Measurements from ENCODE around the gene RHEX.
"Not testable (repeated sequence)": the region's sequence is repeated elsewhere in the genome, so short reads cannot be mapped to it uniquely, and the experiment has no call there.

The RHEX gene

DNA sequence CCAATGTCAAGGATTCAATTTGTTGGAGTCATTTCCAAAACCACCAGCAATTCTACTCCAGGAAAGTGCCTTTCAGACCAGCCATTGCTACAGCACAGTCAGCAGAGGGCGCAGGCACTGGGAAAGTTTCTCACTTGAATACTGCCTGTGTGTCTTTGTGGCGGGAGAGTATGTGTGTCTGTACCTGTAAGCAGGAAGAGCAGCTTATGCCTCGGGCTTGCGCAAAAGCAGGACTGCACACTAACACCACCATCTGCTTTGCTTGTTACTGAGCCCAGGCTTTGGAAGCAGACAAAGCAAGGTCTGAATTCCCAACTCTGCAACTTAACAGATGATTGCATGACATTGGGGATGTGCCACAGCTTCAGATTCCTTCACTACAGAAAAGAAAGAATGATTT lies 22.3 kb upstream of the RHEX start:
- peak; percentile 73 for DNase-seq

DNA sequence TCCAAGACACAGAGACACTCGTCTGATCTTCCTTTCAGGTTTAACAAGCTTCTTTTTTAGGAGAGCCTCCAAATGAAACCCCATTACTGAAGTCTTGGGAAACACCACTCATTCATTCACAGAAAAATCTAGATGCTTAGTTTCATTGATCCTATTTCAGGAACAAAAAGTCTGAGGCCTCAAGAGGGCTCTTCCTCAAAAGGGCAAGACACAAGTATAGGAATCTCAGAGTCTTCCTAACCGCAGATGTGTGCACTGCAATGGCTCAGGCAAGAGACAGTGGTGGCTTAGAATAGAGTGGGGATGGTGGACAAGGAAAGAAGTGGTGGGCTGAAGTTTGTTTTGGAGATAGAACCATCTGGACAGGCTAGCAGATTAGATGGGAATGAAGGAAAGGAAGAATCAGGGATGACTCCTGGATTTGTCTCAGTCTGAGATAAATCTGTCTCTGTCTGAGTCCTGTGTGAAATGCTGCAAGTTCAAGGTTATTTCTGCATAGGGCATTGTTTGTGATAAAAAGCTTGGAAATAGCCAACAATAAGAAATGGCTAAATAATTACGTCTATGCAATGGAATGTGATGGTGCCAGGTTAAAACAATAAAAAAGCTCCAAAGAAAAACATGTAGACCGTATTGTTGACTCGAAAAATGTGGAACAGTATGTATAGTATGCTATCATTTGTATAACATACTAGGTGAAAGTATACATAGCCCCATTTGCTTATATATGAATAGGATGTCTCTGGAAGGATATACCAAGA lies 20.4 kb upstream of the RHEX start:
- no peak for DNase-seq

DNA sequence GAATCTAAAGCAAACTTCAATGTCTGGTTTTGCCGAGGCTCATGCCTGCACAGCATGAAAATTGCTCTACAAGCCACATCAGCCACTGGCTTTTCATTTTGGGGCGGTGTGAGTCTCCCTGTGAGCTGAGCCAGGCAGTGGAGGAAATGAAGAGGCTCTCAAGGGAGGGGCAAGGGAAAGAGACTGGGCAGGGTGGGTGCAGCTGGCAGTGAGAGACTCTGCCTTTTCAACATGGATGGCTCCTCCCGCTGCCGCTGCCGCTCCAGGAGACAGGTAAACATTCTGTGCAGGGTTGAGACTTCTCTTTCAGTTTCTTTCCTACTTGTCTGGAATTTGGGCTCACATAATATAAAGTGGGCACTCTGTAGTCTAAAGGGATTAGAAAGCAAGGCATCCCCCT lies 17.9 kb upstream of the RHEX start:
- peak; percentile 50 for DNase-seq

GRCh38 chr1:206036663-206037455 lies 16.1 kb upstream of the RHEX start:
- DNase-seq, result no peak

DNA sequence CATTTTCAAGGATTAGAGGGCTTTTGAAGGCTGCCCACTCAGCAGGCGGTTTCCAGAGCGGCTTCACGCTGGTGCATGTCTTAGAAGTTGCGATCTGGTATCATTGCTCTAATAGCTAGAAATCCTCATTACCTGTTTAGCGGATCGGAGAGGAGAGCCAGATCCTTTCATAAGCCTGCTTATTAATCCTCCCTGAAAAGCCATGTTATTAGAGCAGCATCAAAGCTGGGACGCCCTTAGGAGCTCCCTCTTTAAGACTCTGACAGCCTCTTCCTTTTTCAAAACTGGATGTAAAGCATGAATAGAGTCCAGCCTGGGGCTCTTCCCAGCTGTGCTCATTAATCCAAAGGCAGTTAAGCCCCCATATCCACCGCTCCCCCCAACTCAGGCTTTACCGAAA lies 15.4 kb upstream of the RHEX start:
- no peak for DNase-seq

- DNase-seq, result no peak
These were observed 13.7 kb upstream of the RHEX start for GRCh38 chr1:206039046-206039973.

- no peak for DNase-seq
These were observed 12.6 kb upstream of the RHEX start for GRCh38 chr1:206040328-206040727.

GRCh38 chr1:206041640-206042039 lies 11.3 kb upstream of the RHEX start:
- peak; percentile 84 for DNase-seq

- DNase-seq, result no peak
These were observed 5.7 kb upstream of the RHEX start for GRCh38 chr1:206047271-206047670.

DNA sequence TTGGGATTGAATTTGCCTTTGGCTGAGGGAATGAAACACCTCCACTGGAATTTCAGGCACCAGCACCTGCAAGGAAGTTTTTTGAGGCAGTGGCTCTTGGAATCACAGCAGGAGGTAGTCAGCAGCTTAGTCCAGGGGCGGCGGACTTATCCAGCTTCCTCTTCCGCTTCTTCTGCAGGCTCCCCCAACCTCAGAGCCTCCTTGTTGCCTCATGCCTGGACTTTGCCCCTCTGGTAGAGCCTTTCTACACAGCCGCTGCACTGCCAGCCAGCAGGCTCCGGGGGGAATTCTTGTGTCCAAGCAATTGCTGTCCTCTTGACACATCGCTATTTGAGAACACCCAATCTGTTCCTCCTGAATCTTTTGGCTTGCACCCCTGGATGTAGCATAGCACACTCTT lies 4.4 kb upstream of the RHEX start:
- DNase-seq, result no peak

GRCh38 chr1:206049293-206049692 lies 3.7 kb upstream of the RHEX start:
- DNase-seq, result no peak

DNA sequence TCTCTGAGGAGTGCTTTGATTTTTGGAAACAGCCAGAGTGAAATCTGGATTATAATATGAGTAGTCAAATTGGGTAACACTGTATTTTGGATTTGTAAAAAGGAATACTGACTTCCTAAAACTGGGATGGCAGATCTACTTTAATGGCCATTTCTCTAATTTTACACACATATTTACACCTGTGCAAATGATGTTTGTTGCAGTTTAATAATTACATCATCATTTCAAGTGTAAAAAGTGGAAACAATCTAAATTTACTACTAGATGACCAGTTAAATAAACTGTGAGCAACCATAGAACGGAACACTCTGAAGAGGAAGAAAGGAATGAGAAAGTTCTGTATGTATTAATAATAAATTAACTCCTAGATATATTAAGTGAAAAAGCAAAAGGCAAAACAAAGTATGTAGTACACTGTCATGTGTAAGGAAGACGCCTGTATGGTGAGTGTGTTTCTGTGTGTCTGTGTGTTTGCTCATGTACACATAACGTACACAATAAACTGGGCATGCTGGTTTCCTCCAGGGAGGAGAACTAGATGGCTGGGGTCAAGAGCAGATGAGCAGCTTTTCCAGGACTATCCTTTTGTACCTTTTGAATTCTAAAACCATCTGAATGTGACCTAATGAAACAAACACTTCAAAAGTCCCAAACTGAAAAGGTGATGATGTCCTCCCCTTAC lies 2.9 kb upstream of the RHEX start:
- no peak for DNase-seq

DNA sequence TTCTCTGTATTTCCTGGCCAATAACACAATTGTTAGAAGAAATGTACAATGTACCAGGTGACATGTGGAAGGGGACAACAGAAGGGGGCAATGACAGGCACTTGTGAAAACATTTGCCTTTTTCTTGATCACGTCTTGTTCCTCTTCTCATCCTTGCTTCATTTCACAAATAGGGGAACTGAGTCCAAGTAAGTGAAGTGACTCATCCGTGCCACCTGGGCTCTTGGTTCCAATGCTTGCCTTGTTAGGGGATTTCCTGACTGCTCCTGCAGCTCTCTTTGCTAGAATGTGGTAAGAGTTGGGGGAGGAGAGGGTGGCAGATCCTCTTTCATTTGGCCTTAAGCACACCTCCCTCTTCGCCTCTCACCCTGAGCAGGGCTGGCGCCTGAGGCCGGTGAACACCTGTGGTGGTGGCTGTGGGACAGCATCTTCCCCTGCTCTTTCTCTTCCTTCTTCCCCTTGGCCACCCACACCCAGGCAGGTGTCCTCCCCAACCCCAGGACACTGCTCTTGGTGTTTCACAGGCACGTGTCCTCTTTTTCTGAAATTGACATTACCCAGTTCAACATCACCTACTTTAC lies 2.2 kb upstream of the RHEX start:
- no peak for DNase-seq

DNA sequence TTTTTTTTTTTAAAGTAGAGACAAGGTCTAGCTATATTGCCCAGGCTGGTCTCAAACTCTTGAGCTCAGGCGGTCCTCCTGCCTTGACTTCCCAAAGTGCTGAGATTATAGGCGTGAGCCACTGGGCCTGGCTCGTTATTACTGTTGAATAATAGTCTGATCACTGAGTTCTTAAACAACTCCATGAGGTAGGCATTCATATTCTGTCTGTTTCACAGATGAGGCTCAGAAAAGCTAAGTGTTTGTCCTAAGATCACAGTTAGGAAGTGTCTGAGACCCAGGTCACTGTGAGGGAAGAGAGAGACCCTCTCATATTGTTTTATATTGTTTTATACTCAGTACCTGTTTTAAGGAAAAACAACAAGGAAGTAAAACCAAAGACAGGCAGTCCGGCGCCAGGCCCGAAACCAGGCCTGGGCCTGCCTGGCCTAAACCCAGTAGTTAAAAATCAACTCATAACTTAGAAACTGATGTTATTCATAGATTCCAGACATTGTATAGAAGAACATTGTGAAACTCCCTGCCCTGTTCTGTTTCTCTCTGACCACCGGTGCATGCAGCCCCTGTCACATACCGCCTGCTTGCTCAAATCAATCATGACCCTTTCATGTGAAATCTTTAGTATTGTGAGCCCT lies 625 bp upstream of the RHEX start:
- DNase-seq, result not testable (repeated sequence)

DNA sequence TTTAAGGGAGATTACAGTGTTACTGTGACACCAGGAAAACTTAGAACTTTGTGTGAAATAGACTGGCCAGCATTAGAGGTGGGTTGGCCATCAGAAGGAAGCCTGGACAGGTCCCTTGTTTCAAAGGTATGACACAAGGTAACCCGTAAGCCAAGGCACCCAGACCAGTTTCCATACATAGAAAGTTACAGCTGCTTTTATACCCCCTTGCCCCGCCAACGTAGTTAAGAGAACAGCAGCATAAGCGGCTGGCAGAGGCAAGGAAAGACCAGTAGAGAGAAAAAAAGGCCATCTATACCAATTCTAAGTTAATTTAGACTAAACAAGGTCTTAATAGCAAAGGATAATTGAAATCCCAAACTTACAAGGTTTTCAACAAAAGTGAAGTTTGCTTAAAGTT lies 643 bp downstream of the RHEX start:
- DNase-seq, result not testable (repeated sequence)

- not testable (repeated sequence) for DNase-seq
These were observed 2.2 kb downstream of the RHEX start for GRCh38 chr1:206055069-206055625.

DNA sequence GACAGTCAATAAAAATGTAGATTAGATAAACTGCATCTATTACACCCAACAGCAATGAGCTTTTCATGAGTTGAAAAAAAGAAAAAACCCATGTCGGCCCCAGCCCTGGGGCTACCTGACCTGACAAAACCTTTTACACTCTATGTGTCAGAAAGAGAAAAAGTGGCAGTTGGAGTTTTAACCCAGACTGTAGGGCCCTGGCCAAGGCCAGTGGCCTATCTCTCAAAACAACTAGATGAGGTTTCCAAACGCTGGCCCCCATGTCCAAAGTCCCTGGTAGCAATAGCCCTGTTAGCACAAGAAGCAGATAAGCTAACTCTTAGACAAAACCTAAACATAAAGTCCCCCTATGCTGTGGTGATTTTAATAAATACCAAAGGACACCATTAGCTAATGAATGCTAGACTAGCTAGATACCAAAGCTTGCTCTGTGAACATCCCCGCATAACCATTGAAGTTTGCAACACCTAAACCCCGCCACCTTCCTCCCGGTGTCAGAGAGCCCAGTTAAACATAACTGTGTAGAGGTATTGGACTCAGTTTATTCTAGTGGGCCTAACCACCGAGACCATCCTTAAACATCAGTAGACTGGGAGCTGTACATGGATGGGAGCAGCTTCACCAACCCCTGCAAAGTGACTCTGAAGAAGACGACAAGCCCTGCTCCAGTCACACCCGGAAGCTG lies 2.8 kb downstream of the RHEX start:
- DNase-seq, result not testable (repeated sequence)

- not testable (repeated sequence) for DNase-seq
These were observed 5.4 kb downstream of the RHEX start for GRCh38 chr1:206058289-206058926.

DNA sequence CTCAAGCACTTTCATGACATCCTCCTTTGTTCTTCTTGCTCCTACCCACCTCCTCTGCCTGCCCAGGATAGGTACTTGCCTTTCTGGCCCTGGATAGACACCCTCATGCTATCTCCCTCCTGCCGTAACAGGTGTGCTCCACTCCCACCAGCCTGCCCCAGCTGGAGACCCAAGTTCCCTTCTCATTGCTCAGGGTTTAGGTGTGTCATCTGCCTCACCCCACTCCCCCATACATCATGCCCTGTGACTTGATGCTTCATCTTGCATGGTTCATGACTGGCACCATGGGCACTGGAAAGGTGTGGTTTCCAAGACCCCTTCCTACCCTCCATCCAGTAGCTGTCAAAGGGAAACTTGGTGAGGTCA lies 5.9 kb downstream of the RHEX start:
- no peak for DNase-seq

- DNase-seq, result no peak
These were observed 6.5 kb downstream of the RHEX start for GRCh38 chr1:206059355-206059915.

Data from NCI-H2171 (cell line).